T1000 (cell line): ENCODE measurements around the gene PDE11A.
"Not testable (repeated sequence)": the region's sequence is repeated elsewhere in the genome, so short reads cannot be mapped to it uniquely, and the experiment has no call there.

Source experiments
- DNase-seq: peaks from one replicate; lab custom pipeline; 2025; ENCODE audit warnings: mixed read lengths; lab: John Stamatoyannopoulos, UW

Gene PDE11A

GRCh38 chr2:178074123-178075005, 1.8 kb upstream of the PDE11A start:
- no peak for DNase-seq

- no peak for DNase-seq
Observed at GRCh38 chr2:178072000-178072382, 586 bp downstream of the PDE11A start.

- no peak for DNase-seq
Observed at GRCh38 chr2:178070824-178071223, 1.8 kb downstream of the PDE11A start.

- no peak for DNase-seq
Observed at GRCh38 chr2:178069551-178069950, 3.0 kb downstream of the PDE11A start.

GRCh38 chr2:178068823-178069454, 3.6 kb downstream of the PDE11A start:
- DNase-seq: no peak

GRCh38 chr2:178066890-178067669, 5.5 kb downstream of the PDE11A start:
- DNase-seq: no peak

GRCh38 chr2:178066324-178066723, 6.3 kb downstream of the PDE11A start:
- DNase-seq: no peak

- no peak for DNase-seq
Observed at GRCh38 chr2:178059681-178060080, 12.9 kb downstream of the PDE11A start.

- DNase-seq: no peak
Observed at GRCh38 chr2:178059111-178059510, 13.5 kb downstream of the PDE11A start.

- DNase-seq: no peak
Observed at GRCh38 chr2:178057179-178057680, 15.3 kb downstream of the PDE11A start.

GRCh38 chr2:178056345-178056744, 16.2 kb downstream of the PDE11A start:
- no peak for DNase-seq

- DNase-seq: not testable (repeated sequence)
Observed at GRCh38 chr2:178051257-178051656, 21.3 kb downstream of the PDE11A start.

GRCh38 chr2:178047391-178047790, 25.2 kb downstream of the PDE11A start:
- no peak for DNase-seq

- no peak for DNase-seq
Observed at GRCh38 chr2:178044836-178045235, 27.7 kb downstream of the PDE11A start.

- no peak for DNase-seq
Observed at GRCh38 chr2:178043266-178043665, 29.3 kb downstream of the PDE11A start.

GRCh38 chr2:178033583-178033982, 39.0 kb downstream of the PDE11A start:
- DNase-seq: not testable (repeated sequence)

GRCh38 chr2:178029342-178029741, 43.2 kb downstream of the PDE11A start:
- DNase-seq: no peak

- no peak for DNase-seq
Observed at GRCh38 chr2:178025551-178026185, 46.9 kb downstream of the PDE11A start.

GRCh38 chr2:178018141-178018540, 54.4 kb downstream of the PDE11A start:
- DNase-seq: no peak

GRCh38 chr2:178016612-178017011, 56.0 kb downstream of the PDE11A start:
- DNase-seq: no peak

- DNase-seq: no peak
Observed at GRCh38 chr2:178012639-178013038, 59.9 kb downstream of the PDE11A start.

GRCh38 chr2:178009813-178010212, 62.8 kb downstream of the PDE11A start:
- no peak for DNase-seq
